ENCODE measurements around the gene NUDT21.

Gene NUDT21

DNA sequence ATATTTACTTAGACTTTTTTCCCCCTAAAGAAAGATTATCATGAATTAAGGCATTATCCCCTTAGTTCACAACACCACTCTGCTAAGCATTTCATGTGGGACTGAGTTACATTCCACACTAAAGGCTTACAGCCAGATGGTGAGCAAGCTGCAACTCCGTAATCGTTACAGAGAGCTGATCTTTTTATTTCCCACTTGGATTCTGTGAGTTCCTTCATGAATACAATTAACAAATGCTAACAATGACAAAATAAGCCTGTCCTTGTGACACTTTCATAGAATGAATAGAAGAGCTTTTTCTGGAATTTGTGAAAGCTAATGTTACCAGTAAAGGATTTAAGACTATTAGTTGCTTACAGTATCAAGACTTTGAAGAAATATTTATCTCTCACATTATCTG, 9.0 kb upstream of the NUDT21 start:
- DNase-seq = no peak

DNA sequence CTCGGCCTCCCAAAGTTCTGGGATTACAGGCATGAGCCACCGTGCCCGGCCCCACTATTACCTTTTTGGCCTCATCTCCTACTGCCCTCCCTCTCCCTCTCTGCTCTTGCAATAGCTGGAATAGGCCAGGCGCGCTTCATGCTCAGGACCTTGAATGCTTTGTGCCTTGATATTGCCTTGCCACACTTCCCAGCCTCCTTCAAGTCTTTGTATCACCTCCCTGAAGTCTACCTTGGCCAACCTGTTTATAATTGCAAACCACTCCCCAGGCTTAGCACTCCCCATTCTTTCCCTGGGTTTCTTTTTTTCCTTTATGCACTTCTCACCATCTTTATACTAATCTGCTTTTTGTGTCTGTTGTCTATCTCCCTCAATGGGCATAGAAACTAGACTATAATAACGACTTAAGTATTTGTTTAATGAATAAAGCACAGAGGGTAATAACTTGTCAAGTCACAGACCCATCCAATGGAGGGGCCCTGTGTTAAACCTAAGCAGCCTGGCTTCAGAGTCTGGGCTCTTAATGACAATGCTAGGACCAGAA, 6.9 kb upstream of the NUDT21 start:
- DNase-seq = no peak

DNA sequence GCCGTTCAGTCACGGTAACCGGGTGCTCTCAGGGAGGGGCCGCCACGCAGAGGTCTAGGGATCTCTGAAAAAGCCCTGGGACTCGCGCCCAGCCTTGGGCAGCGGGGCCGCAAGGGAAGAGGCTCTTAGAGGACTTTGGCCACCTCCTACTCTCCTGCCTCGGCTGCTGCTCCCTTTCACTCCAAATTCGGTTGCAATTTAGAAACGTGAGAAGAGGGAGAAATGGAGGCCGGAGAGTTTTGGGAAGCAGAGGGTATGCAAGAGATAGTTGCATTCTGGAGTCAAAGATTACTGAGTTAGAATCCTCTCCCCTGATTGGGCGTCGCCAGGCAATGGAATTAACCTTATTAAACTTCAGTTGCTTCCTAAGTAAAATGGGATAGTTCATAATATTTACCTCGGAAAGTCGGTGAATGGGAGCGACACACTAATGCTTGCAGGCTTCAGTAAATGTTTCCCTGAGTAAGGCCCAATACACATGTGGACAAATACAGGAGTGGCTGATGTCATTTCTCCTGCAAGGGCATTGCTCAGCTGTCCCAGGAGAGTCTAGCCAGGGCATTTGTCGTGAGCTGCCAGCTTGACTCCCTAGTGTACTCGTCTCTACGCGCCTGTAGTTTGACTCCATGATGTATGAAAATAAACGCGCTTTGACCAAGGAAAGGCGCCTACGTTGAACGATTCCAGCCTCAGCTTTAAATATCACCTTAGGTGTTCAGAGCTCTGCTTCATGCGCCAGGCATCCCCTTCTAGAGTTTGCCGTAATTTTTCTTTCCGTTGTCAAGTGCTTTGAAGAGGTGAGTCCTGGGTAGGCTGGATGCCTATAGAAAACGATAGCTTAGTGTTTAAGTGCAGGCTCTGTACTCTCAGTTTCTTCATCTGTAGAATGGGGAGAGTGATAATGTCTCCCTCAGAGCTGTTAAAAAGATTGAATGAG, 889 bp upstream of the NUDT21 start:
- peak; percentile 29 for DNase-seq

DNA sequence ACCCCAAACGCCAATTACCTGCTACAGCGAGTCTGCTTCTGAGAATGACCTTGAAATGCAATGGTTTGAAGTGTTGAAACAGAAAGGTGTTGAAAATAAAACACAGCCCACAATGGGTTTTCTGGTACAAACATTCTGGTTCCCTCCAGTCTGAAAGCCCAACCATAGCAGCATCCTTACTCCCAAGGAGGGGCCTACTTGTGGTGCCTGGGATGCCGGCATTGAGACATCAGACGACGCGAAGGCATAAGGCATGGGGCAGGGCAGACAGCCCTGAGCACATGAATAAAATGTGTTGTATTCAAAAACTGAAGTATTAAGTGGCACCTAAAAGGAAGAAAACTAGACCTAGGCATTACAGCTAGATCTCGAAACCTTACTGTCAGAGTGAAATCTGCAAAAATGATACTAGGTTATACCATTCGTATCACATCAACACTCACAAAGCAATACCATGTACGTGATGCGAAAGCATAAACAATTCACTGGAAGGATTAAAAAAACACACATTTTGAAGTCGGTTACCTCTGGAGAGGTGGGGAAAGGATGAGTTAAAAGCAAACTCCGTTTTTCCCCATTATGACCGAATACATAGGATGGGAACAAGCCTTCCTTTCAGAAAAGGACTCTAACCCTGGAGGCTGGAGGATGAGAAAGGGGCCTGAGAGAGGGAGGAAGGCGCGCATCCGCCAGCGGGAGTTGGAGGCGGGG, 702 bp downstream of the NUDT21 start:
- DNase-seq = no peak

DNA sequence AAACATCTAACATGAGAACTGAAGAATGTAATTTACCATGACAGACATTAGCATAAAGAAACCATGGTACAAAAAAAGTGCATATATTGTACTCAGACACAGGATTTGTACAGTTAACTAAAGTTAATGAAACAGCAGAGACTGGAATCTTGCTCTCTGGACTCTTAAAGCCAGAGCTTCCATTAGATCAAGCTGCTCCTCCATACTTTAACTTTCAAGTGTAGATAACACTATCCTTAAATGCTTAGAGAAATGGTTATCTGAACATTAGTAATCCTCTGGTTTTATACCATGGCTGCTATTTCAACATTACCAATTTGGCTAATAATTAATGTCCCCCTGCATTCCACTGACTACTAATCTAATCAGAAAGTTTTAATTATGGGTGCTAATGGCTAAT, 3.1 kb downstream of the NUDT21 start:
- no peak for DNase-seq

DNA sequence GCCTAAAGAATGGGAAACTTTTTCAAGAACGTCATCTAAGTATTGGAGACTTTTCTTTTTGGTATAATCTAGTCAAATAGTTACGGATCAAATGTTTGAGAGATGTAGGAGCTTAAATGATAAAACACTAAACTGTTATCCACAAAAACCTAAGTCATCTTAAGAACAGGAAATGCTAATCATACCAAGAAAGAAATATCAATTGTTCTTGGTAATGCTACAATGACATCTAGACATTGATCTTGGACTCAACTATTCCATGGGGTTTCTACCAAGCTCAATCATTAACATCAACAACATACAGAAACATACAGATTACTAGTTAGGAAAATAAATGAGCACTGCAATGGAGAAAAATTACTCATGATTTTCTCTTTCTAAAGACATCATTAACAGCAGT, 3.8 kb downstream of the NUDT21 start:
- no peak for DNase-seq

DNA sequence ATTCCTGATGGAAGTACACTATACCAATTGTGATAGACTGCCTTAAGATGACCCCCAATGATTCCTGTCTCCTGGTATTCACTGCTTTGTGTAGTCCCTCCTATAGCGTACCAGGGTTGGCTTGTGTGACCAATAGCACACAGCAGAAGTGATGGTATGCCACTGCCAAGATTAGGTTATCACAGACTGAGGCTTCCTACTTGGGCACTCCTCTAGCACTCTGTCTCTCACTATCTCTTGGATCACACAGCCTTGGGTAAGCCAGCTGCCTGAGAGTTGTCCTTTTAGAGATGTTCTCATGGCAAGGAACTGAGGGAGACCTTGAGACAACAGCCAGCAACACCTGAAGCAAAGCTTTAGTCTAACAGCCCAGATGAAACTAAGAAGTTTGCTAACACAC, 13.1 kb downstream of the NUDT21 start:
- no peak for DNase-seq

DNA sequence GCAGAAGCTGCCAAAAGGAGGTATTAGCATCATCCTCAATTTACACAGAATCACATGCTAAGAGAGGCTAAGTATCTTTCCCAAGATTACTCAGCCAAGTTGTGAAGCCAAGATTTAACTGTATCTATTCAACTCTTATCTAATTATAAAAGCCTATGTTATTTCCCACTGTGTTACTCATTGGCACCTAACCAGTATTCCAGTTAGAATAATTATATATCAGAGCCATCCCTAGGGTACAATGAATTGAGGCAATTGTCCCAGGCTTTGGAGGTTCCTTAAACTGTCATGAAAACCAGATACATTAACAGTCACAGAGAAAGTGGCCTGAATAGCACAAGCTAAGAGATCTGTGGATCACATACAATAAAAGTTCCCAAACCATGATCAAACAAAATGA, 14.9 kb downstream of the NUDT21 start:
- no peak for DNase-seq

DNA sequence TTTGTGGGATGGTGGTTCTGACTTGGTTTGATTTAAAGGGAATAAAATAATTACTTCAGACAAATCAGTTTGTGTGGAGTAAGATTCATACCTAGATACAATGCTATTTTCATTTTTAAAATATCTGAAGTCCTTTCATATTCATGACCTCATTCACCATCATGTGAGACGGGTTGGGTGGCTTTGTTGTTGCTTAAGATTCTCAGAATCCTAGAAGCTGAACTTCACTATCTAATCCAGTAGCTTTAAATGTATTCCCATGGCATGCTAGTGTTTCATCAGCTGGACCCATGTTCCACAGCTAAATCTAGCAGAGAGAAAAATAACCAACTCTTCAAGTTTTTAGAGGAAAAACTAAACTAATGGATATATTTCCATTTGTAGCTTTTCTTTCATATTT, 23.0 kb downstream of the NUDT21 start:
- no peak for DNase-seq

DNA sequence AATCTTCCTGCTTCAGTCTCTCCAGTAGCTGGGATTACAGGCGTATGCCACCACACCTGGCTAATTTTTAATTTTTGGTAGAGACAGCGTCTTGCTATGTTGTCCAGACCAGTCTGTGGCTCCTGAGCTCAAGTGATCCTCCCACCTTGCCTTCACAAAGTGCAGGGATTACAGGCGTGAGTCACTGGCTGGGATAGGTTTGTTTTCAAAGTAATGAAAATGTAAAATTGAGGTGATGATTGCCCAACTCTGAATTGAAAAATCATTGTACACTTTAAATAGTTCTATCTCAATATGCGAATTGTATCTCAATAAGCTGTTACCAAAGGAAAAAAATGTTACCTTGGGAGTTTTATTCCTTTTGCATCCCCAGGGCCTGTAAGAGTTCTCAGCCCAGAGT, 24.5 kb downstream of the NUDT21 start:
- DNase-seq = no peak

DNA sequence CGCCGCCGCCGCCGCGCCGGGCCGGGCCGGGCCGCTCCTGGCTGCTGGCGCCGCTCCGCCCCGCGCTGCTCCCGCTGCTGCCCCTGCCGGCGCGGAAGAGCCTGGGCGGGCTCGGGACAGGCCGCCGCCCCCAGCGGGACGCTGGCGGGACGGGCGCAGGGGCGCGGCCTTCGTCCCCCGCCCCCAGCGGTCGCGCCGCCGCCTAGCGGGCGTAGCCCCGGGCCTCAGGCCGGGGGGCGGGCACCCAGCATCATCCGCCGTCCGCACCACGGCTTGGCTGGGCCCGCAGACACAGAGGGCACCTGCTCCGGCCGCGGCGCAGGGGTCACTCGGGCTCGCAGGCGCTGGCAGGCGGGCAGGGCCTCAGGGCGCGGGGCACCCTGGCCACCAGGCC, 25.7 kb downstream of the NUDT21 start, which contains the start of gene AMFR:
Gene AMFR (minus strand): TSS at position 107 of the 394 bp plus-strand sequence. CDS start 218 bp downstream, outside the sequence.
- peak; percentile 72 for DNase-seq

DNA sequence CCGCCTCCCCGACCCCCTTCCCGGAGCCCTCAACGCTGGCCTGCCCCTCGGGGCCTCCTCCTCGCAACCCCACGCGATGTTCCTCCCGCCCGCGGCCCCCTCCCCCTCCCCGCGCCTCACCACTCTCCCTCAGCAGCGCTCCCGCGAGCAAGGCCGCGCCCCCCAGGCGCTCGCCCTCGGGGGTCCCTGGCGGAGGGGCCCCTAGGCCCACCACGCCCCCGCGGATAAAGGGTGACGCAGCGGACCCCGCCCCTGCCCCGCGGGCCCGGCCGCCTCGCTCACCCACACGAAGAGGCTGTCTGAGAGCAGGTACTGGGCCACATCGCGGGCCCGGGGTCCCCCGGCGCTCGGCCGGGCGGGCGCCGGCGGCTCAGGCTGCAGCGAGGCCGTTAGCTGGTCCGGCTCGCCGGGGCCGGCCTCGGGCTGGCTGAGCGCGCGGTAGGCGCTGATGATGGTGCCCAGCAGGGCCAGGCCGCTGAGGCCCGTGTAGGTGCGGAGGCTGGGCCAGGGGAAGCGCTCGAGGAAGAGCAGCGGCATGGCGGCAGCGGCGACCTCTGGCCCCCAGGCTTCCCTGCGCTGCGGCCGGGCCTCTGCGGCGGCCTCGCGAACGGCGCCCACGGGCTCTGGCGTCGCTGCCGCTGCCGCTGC, 26.2 kb downstream of the NUDT21 start:
- DNase-seq = peak; percentile 51

DNA sequence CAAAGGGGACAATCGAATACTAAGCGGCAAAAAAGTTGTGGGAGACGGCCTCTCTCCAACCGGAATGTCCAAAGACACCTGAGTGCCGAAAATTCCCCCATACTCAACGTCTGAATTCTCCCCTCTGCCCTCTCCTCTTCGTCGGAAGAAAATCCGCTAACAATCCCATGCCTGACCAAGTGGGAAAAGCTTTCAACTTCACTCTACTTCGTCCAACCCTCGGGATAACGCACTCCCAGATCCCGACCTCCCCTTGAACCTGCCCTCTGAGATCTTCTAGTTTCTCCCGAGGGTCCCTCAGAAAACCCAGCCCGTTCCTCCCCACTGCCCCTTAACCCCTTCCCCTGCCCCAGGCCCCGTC, 26.7 kb downstream of the NUDT21 start:
- no peak for DNase-seq

DNA sequence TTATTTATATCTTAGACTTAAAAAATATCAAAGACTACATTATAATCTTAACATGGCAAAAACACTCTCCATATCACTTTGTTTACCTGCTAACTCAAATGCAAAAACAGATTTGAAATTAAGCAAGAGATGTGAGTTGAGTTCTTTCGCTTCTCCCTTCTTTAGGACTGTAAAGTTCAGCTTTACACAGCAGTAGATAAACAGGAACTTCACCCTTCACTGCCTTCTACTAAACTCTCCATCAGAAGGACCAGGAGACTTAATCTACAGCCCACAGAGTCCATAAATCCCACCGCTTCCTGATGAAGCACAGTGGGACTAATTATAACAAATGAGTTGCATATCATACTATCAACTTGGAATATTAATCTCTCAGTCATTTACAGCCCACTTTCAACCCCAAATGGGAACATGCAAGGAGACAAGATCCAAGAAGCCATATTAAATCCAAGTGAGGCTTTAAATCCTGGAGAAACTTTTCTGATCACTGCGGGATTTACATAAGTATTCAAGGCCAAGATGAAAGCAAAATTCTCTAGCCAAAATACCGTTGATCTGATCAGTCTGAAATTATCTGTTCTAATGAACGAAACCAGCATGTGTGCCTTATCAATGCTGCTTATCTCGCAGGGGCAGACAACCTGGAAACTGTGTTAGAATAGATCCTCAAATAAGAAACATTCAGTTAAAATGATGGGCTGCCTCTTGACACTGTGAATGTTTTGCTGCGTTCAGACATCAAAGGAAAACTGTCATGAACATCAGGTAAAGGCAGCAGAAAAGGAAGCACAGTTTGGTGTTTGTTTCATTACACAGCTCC, 27.3 kb downstream of the NUDT21 start:
- no peak for DNase-seq

DNA sequence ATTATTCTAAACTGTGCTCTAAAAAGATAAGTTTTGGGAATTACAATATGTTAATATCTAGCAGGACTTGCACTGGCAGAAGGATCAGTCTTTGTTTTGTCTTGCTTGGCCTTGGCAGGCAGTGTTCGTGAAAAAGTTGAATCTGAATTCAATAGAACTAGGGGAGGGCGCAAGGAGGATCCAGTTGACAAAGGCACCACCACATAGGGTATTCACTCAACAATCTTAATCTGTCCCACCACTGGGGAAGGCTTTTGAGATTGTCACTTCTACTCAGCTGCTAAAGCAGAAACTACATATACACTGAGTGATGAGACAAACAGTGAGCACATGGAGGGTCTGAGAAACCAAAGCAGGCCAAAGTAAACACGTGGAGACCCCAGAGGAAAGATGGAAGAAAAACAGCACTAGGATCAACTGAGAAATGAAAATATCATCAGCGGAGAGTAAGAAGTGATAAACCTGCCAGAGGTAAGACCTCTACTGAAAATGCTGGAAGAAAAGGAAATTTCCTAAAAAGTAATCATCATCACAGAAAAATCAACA, 28.2 kb downstream of the NUDT21 start:
- DNase-seq = no peak

DNA sequence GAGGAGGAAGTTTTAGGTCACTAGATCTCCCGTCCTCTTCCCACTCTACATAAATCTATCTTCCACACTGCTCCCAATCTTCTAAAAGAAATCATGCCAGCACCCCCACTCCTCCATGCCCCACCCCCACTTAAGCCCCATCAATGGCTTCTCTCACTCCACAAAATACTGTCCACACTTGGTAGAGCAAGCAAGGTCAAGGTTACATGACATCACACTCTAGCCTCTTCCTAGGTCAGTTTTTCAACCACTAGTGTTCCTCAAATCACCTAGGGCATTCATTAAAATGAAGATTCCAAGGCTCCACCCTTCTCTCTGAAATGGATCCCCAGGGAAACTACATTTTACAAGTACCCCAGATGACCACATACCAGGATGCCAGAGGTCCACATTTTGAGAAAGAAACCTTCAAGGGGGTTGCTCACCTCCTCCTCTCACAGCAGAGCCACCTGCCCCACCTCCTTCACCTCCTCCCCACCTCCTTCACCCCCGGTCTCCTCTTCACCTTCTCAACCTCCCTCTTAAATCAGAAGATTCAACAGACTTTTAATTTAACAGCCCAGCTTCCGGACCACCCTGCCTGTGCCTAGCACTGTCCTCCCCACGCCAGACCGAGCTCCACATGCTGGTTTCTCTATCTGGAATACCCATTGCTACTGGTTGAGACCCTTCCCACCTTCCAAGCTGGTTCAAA, 29.0 kb downstream of the NUDT21 start:
- no peak for DNase-seq

DNA sequence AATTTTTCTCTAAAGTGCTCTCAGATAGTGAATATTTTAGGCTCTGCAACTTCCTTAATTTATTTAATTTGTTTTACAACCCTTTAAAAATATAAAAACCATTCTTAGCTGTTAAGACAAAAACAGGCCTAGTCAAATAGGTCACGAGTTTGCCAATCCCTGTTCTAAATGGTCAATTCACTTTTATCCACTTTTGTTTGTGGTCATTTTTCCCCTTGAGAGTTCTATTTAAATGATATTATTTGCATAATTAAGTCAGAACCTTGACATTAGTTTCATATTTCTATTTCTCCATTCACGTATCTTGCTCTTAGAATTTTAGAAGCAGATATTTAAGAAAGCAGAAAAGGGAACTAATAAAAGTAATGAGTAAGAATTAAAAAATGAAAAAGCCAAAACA, 29.8 kb downstream of the NUDT21 start:
- no peak for DNase-seq

DNA sequence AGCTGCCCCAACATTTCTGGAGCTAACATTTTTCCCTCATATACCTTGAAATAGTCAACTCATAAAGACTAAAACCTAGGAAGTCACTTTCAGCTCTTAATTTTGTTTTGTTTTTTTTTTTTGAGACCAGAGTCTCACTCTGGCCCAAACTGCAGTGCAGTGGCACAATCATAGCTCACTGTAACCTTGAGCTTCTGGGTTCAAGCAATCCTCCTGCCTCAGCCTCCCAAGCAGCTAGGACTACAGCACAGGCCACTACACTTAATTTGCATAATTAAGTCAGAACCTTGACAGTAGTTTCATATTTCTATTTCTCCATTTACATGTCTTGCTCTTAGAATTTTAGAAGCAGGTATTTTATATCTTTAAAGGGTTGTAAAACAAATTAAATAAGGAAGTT, 30.5 kb downstream of the NUDT21 start:
- no peak for DNase-seq

DNA sequence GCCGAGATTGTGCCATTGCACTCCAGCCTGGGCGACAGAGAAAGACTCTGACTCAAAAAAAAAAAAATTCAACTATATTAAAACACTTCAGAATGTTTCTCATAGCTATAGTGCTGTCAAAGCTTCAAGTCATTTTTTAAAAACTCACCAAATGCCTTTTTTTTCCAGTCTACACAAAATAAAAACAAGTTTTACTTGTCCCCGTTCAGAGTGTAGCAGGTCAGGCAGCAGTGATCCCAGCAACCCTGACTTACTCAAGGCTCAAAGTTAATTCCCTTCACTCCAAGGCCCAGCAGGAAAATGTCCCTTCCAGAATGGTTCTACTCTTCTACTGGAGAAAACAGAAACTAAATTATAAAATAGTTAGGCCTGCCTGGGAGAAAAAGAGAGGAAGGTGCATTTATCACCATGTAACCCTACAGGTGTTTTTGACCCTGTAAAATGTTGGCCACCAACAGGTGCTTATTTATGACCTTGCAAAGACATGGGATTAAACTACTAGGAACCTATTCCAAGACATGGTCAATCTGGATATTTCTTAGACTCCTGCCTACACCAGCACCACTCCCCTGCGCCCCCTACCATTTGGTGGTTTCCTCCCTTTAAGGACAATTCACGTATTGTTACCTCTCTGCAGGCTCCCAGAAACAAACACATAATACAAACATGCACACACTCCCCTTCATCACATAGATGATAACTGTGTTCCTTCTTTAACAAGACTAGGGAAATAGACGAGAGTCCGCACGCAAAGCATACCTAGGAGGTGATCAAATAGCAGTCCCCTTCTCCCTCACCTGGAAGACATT, 31.2 kb downstream of the NUDT21 start:
- no peak for DNase-seq

DNA sequence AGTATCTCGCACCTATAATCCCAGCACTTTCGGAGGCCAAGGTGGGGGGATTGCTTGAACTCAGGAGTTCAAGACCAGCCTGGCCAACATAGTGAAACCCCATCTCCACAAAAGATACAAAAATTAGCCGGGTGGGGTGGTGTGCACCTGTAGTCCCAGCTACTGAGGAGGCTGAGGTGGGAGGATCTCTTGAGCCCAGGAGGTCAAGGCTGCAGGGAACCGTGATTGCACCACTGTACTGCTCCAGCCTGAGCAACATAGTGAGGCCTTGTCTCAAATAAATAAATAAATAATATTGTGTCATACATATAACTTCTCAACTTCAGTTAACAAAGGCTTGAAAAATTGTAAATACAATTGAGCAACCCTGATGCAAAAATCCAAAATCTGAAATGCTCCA, 34.0 kb downstream of the NUDT21 start:
- DNase-seq = no peak

DNA sequence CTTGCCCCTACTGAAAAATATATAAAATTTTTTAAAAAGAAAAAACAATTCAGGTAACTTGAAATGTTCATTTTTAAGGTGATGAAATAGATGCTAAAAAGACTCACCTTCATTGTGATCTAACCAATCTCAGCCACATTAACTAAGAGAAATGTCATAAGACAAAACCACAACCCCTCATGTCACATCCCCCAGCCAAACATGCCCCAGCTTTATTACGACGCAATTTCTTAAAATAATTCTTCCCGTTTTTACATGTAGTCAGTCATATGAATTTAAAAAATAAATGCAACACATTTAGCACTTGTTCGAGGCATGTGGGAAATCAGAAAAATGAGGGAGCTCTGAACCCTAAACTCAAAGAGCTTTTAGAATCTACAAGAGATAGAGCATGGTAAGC, 35.3 kb downstream of the NUDT21 start:
- no peak for DNase-seq

Data from femur (tissue), 1 donor.